HG03097 (cell line): ENCODE results near the gene C14orf93.
"Not testable (repeated sequence)": the region's sequence is repeated elsewhere in the genome, so short reads cannot be mapped to it uniquely, and the experiment has no call there.

Experiments used
- ATAC-seq: cut with Tn5 transposase; IDR thresholded peaks from one replicate; pipeline ENCODE4 v1.9.1; 2021; ENCODE audit not compliant: unreplicated experiment, low FRiP score

The C14orf93 gene

GRCh38 chr14:22977684-22978486, 32.1 kb downstream of the C14orf93 start:
- no peak for ATAC-seq

GRCh38 chr14:22977434-22977683, 32.6 kb downstream of the C14orf93 start:
- no peak for ATAC-seq

- no peak for ATAC-seq
Measured at GRCh38 chr14:22976620-22977433, 33.1 kb downstream of the C14orf93 start.

- ATAC-seq, result no peak
Measured at GRCh38 chr14:22974530-22975313, 35.2 kb downstream of the C14orf93 start.

- no peak for ATAC-seq
Measured at GRCh38 chr14:22973217-22974032, 36.5 kb downstream of the C14orf93 start.

- no peak for ATAC-seq
Measured at GRCh38 chr14:22972313-22972930, 37.5 kb downstream of the C14orf93 start.

- ATAC-seq, result no peak
Measured at GRCh38 chr14:22971152-22971551, 38.8 kb downstream of the C14orf93 start.

GRCh38 chr14:22966783-22967269, 43.1 kb downstream of the C14orf93 start:
- ATAC-seq, result no peak

GRCh38 chr14:22965916-22966782, 43.8 kb downstream of the C14orf93 start:
- not testable (repeated sequence) for ATAC-seq

- no peak for ATAC-seq
Measured at GRCh38 chr14:22962061-22962676, 47.8 kb downstream of the C14orf93 start.

GRCh38 chr14:22955702-22956569, 54.0 kb downstream of the C14orf93 start:
- no peak for ATAC-seq

- no peak for ATAC-seq
Measured at GRCh38 chr14:22952418-22952817, 57.5 kb downstream of the C14orf93 start.

GRCh38 chr14:22951795-22952194, 58.1 kb downstream of the C14orf93 start:
- not testable (repeated sequence) for ATAC-seq

- ATAC-seq, result no peak
Measured at GRCh38 chr14:22945642-22946041, 64.3 kb downstream of the C14orf93 start.

GRCh38 chr14:22939684-22940083, 70.3 kb downstream of the C14orf93 start:
- ATAC-seq, result no peak
